ENCODE data around the gene COL5A2.

The COL5A2 gene

GRCh38 chr2:189049709-189050164, 129.8 kb downstream of the COL5A2 start:
- no peak for DNase-seq (ENCODE audit: low spot score)

DNA sequence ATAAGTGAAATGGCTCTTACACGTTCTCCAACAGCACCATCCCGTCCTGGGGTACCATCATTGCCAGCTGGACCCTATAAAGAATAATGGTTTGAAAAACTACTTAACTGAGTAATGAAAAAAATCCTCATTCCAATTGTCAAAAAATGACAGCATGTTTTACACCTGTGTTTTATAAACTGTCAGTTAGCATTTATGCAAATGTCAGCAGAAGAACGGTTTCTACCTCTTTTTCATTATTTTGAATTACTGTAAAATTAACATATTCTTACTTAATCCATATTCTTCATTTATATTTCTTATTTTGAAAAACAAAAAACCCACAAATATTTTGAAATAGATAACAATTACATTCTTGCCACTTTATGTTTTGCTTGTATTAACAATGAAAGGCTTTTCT, 131.4 kb downstream of the COL5A2 start:
- DNase-seq (ENCODE audit: low spot score): no peak

DNA sequence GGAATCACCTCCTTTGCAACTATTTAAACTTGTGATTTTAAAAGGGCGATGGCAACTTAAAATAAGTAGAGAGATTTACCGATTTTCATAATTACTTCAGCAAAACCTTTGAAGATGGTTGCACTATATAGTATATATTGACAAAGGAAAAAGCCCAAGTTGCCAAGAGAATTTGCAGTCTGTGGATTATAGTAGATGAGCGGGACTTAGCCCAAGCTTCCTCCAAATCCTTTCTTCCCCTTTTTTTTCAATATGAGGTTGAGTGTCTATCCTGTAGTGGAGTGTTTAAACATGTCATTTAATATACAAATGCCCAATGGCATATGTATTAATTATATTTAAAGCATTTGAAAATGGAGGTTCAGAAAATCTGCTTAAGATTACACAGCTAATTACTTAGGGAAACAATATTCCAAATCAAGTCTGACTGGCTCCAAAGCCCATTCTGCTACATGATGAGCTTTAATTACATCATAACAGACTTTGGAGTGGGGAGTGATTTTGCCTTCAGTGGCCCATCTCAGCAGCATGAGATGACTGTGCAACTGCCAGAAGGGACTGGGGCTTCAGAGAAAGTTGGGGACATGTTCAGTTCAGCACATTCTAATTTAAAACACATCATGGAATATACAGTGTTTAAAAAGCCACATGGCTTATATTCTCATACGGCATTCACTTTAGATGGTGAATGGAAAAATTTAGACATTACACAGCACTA, 132.2 kb downstream of the COL5A2 start:
- DNase-seq (ENCODE audit: low spot score): no peak

- no peak for DNase-seq (ENCODE audit: low spot score)
These were observed 133.2 kb downstream of the COL5A2 start for GRCh38 chr2:189046320-189046719.

DNA sequence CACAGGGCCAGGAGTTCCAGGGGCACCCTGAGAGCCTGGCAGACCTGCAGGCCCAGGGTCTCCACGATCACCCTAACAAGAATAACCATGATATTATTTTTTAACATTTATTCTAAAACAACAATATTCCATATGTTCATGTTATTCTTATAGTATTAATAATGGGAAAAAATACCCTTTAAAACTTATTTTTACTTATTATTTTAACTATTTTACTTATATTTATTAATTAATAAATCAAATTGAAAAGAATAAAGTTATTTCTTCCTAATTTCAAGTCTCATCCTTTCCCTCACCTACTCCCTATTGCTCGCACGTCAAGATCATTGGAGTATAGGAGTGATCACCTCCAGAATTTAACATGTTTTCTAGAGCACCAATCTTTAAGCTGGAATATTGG, 133.7 kb downstream of the COL5A2 start:
- DNase-seq (ENCODE audit: low spot score): no peak

- no peak for DNase-seq (ENCODE audit: low spot score)
These were observed 142.0 kb downstream of the COL5A2 start for GRCh38 chr2:189037518-189037917.

GRCh38 chr2:189024901-189025618, 154.5 kb downstream of the COL5A2 start:
- DNase-seq (ENCODE audit: low spot score): no peak

DNA sequence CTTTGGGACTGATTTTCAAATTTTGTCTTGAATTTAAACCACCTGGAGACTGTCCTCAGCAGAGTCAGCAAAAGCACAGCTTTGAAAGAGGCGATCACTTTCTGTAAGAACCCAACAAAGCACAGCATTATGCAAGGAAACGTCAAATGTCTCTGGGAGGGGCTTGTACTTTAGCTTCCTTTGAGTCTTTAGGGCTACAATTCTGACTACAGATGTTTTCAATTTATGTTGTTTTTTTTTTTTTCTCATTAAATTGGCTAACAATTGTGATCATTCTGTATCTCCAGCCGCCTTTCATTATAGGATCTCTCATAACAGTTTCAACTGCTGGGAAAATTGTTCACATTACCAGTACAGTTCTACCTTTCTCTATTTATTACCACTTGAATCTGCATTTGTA, 157.1 kb downstream of the COL5A2 start:
- DNase-seq (ENCODE audit: low spot score): no peak

- no peak for DNase-seq (ENCODE audit: low spot score)
These were observed 157.5 kb downstream of the COL5A2 start for GRCh38 chr2:189022053-189022481.

DNA sequence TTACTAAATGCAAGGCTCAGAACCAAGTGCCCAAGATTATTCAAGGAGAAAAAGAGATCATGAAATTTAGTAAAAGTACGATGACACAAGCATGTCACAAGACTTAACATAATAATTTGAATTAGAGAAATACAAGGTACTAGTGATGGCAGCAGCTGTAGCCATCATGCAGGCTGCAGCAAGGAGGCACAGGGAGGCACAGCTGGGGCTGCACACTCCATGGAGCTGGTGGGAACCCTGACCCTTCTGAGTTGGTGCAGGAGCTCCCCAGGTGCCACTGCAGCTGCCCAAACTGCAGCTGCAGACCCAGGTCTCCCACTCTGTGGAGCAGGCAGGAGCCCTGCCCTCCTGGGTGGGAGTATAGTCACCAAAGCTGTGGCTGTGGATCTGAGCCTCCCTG, 159.4 kb downstream of the COL5A2 start:
- no peak for DNase-seq (ENCODE audit: low spot score)

- no peak for DNase-seq (ENCODE audit: low spot score)
These were observed 160.9 kb downstream of the COL5A2 start for GRCh38 chr2:189018631-189019030.

DNA sequence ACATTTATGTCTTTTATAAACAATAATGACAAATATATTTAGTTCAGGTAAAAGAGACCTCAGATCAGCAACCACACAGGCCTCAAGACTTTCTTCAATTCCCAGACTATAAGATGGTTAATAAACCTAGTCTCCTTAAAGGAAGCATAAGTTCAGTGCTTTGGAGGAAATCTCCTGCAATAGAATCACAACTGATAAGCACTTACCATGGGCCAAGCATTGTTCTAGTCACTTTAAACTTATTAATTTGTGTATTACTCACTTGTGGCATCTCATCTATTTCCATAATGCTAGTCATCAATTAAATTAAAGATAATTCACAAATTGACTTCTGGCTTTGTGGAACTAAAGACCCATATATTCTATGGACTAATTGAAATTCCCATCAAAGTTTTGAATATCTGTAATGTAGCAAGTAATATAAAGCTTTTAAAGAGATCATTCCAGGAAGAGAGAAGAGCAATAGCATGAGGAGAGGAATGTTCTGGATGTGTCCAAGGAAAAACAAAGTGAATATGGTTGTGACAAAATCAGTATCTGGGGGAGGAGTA, 163.2 kb downstream of the COL5A2 start:
- no peak for DNase-seq (ENCODE audit: low spot score)

GRCh38 chr2:189015359-189015758, 164.2 kb downstream of the COL5A2 start:
- no peak for DNase-seq (ENCODE audit: low spot score)

DNA sequence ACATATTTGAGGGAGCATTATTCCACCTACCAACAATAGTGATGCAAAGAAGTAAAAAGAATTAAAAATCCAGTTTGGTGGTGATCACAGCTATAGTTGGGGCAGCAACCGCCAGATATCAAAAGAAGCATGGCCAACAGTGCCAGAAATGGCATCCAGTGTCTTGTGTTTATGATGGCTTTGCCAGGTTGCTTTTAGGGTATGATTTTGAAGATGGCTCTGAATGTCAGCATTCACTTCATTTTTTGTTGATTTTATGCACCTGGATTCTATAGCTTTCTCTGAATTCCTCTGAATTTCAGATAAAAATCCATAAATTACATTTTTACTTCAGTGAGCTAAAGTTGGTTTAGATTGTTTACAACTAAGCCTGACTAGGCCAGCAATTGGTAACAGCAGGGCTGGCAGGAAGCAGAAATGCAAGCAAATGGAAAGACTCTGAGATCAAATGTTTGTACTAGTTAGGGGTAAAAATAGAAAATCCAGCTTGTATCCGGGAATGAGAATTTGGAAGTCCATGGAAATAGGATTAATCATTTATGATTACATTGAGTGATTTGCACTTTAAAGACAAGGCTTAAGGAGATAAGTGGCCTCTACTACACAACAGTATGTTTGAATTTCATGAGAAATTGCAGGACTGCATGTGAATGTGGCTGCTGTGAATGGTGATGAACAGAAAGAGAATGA, 165.0 kb downstream of the COL5A2 start:
- DNase-seq (ENCODE audit: low spot score): no peak

DNA sequence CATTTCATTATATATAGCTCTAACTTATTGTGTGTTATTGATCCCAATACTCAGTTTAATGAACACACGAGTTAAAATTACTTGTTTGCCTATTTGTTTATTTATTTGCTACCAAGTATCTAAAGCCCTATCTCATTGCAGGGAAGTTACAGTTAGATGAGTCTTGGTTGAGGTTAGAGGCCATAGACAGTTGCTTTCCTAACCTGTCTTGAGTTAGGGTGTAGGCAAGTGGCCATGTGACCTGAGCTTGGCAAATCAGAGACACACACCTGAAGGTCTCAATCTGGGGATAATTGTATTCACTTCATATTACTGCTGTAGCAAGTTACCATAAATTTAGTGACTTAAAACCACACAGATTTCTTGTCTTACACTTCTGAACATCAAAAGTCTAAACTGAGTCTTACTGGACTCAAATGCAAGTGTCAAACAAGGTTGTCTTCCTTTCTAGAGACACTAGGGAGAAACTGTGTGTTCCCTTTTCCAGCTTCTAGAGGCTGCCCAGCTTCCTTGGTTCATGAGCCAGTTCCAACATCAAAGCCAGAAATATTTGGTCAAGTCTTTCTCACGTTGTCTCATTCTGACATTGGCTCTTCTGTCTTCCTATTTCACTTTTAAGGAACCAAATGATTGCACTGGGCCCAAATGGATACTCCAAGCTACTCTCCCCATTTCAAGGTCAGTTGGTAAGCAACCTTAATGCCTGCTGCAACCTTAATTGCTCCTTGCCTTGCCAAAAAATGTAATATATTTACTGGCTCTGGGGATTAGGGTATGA, 165.7 kb downstream of the COL5A2 start:
- no peak for DNase-seq (ENCODE audit: low spot score)

- no peak for DNase-seq (ENCODE audit: low spot score)
These were observed 166.5 kb downstream of the COL5A2 start for GRCh38 chr2:189013031-189013430.

- DNase-seq (ENCODE audit: low spot score): no peak
These were observed 167.2 kb downstream of the COL5A2 start for GRCh38 chr2:189012351-189012750.

DNA sequence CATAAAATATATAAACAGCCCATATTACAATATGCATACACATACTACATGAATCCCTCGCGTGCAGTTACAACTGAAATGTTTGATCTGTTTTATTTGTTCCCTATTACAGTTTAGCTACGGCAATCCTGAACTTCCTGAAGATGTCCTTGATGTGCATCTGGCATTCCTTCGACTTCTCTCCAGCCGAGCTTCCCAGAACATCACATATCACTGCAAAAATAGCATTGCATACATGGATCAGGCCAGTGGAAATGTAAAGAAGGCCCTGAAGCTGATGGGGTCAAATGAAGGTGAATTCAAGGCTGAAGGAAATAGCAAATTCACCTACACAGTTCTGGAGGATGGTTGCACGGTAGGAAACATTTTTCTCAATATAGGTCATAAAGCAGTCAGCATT, 169.0 kb downstream of the COL5A2 start:
- DNase-seq (ENCODE audit: low spot score): no peak

DNA sequence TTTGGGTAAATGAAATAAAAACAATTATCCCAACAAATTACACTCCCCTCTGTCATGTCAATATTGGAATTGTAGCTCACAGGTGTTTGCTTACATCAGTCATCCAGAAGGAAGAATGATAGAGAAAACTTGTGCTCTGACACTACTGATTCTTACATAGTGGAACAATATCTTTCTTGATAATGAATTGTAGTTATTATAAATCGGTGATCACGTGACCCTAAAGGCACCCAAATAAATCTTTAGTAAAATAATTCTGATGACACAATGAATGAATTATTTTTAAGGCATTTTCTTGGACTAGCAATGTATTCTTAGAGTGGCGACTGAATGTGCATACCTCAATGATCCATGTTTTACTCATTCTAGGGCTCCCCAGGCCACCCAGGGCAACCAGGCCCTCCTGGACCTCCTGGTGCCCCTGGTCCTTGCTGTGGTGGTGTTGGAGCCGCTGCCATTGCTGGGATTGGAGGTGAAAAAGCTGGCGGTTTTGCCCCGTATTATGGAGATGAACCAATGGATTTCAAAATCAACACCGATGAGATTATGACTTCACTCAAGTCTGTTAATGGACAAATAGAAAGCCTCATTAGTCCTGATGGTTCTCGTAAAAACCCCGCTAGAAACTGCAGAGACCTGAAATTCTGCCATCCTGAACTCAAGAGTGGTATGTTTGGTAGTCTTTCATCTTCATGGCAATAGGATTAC, 170.9 kb downstream of the COL5A2 start:
- no peak for DNase-seq (ENCODE audit: low spot score)

GRCh38 chr2:189002079-189002478, 177.5 kb downstream of the COL5A2 start:
- no peak for DNase-seq (ENCODE audit: low spot score)

DNA sequence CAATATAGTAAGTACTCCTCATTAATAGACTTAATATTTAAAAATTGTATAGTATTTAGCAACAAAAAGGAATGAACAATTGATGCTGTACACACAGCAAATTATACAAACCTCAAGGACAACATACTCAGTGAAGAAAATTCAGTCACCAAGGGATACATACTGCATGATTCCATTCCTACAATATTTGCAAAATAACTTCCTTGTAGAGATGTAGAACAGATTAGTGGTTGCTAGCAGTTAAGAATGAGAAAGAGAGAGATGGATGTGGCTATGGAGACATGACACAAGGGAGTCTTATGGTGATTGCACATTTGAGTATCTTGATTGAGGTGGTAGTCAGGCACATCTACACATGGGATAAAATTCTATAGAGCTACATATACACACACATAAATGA, 179.3 kb downstream of the COL5A2 start:
- DNase-seq (ENCODE audit: low spot score): no peak
